22Rv1 (cell line): ENCODE data around the gene DCST2.

Experiments used
- CTCF ChIP-seq: fragments of 450-650 bp; IDR thresholded peaks from 2 replicates; pipeline ENCODE4 v1.5.1; 2017; ENCODE audit warnings: mild to moderate bottlenecking
- ZFX ChIP-seq: fragments of 450-650 bp; IDR thresholded peaks from 2 replicates; pipeline ENCODE4 v1.6.1; 2017; ENCODE audit warnings: antibody characterized with exemption, borderline replicate concordance

- TF ChIP-seq CTCF (no peak), ZFX (no peak)
Measured at GRCh38 chr1:154974102-154974807, 59.3 kb downstream of the DCST2 start, which contains the start of gene CKS1B.
